ENCODE results near the gene NUMA1.

Gene NUMA1

GRCh38 chr11:72014761-72015320, 65.5 kb downstream of the NUMA1 start:
- no peak for DNase-seq

DNA sequence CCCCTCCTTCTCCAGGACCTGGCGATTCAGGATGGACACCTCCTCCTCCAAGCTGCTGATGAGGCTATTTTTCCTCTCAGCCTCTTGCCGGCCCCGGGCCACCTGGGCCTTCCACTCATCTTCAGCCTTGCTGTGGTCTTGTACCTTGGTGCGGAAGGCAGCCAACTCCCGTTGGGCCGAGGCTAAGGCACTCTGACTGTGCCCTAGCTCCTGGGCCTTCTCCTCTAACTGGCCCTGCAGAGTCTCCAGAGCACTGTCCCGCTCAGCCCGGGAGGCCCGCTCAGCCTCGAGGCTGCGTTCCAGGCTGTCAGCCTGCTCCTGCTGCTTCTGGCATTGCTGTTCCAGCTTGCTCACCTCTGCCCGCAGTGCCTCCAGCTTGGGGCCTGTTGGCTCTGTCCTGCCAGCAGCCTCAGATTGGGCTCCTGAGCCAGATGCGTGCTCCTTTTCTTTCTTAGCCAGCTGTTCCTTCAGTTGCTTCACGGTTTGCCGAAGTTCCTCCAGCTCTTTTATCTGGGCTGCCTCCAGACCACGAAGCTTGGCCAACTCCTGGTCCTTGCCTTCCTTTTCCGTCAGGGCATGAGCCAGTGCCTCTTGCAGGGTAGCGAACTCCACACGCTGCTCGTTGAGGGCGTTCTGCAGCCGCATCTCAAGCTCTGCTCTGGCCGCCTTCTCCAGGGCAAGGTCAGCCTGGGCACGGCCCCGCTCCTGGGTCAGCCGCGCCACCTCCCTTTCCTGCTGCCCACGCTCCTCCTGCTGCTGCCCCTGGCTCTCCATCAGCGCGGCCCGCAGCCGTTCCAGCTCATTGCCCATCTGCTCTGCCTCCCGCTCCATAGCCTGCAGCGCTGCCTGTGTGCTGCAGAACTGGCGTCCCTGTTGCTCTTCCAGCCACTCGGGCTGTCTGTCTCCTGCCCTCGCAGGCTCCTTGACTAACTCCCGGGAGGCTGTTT, 66.3 kb downstream of the NUMA1 start:
- no peak for DNase-seq

DNA sequence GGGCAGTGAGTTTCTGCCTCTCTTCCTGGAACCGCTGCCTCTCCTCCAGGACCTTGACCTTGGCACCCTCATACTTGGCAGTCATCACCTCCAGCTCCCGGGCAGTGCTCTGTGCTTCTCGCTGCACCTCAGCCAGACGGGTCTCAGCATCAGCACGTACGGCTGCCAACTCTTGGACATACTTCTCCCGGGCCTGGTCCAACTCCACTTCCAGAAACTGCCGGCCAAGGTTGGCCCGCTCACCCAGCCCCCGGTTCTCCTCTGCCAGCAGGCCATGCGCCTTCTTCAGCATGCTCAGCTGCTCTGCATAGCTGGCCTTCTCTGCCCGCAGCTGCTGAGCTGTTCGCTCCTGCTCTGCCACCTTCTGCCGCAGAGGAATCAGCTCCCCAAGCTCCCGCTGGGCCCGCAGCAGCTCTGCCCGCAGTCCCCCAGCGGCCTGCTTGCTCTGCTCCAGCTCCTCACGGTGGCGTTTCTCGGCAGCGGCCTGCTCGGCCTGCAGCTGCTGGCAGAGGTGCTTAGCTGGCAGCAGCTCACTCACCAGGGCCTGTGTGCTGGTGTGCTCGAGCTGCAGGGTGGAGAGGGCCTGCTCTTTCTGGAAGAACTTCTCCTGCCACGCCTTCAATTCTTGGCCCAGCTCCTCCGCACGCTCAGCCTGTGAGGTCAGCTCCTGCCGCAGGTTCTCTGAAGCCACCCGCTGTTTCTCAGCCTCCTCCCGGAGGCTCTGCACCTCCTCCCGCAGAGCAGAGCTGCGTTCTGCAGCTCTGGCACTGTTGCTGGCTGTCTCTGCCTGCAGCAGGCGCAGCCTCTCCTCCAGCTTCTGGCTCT, 67.2 kb downstream of the NUMA1 start:
- no peak for DNase-seq

DNA sequence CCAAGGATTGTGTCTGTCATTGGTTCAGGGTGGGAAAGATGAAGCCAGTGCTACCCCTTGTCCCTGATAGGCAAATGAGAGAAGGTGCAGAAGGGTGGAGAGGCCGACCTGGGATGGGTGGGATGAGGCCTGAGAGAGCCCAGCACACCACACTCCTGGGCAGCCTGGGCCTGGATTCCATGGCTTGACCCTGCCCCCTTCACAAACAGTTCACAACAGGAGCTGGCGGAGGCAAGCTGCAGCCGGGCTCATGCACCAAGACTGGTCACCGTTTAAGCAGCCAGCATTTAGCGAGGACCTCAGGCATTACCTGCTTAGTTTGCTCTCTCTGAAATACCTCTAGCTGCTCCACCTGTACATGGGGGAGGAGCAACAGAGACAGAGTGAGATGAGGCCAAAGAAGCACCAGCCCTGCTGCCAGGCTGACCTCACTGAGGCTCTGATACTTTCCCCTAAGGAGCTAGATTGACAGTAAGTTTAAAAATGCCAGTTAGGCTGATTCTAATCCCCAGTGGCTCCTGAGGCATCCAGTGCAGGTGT, 68.2 kb downstream of the NUMA1 start:
- no peak for DNase-seq

DNA sequence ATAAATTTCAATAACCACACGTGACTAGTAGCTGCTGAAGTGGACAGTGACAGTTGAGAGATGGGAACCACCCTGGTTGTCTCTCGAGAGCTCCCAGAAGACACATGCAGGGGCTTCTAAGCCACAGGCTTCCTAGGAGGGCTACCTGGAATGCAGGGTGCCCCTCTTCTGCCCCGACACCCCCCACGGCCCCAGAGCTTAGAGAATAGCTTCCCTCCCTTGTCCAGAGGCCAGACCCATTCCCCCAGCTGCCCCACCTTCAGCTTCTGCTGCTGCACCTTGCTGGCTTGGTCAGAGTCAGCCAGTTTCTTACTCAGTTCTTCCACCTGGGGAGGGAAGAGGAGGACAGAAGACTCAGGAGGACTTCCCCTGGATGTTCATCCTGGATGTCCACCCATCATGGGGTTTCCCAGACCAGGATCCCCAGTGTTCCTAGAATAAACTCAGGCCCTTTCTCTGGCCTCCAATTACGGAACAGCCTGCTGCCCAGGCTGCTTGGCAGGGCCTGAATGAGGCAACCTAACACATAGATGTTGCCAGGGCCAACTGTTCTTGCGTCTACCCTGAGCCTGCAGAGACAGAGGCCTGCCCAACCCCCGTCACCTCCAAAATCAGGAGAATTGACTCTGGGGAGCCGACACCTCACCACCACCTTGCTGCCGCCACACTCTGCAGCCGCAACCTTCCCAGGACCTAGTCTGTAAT, 69.7 kb downstream of the NUMA1 start:
- DNase-seq = no peak

DNA sequence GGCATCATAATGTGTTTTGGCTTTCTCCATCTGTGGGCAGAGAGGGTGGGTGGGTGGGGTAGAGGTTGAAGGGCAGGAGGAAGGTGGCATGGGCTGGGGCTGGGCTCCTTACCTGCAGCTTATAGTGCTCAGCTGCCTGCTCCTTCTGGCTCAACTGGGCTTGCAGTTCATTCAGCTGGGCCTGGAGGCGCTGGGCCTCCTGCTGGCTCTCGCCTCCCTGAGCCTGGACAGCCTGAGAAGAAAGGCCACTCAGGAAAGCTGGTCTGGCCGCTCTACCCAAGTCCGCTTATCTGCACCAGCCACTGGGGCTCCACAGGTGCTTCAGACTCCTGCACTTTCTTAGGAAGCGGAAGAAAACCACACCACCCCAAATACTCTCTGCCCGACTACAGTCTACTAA, 71.2 kb downstream of the NUMA1 start:
- DNase-seq = no peak

GRCh38 chr11:72008728-72009127, 71.6 kb downstream of the NUMA1 start:
- DNase-seq = no peak

- no peak for DNase-seq
Observed at GRCh38 chr11:72007587-72007986, 72.8 kb downstream of the NUMA1 start.

DNA sequence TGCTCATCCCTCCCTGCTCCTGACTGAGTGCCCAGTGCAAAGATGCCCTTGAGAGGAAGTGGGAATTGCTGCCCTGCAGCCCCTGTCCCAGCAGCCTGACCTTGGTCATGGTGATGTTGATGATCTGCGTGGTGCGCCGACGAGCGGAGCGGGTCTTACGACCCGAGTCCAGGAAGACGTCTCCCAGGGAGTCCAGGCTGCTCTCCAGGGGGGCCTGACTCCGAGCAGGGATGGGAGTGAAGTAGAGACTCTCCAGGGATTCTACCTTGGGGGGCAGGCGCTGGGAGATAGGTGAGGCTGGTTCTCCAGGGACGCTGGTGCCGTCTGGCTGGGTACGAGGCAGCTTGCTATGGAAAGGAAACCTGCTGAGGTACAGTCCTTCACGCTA, 73.3 kb downstream of the NUMA1 start:
- no peak for DNase-seq

DNA sequence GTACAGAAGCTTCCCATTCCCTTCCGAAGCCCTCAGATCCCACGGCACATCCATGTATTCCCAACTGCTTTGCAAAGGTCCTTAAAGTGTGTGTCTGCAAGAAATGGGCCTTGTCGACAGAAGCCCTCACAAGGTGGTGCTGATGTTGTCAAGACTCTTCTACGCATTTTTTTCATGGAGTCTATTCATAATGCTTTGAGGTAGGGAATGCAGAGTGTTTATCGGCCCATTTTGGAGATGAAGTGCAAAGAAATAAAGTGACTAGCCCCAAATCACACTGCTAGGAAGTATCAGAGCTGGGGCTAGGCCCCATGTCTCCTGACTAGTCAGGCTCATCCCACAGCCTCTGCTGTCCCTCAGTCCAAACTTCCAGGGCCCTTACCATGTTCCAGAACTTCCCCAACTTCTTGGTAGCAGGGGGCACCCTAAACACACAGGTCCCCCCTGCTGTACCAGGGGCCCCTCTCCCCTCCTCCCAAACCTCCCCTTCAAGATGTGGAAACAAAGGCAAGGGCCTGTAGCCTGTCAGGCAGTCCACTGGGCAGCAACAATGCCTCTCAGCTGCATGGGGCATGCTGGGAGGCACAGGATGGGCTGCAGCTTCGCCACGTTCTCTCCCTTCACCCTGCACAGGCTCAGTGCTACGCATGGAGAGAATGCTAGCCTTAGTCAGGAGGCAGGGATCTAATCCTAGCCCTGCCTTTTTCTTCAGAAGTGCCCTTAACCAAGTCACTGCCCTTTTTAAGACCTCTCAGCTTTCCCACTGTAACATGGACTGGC, 73.8 kb downstream of the NUMA1 start:
- DNase-seq = no peak

DNA sequence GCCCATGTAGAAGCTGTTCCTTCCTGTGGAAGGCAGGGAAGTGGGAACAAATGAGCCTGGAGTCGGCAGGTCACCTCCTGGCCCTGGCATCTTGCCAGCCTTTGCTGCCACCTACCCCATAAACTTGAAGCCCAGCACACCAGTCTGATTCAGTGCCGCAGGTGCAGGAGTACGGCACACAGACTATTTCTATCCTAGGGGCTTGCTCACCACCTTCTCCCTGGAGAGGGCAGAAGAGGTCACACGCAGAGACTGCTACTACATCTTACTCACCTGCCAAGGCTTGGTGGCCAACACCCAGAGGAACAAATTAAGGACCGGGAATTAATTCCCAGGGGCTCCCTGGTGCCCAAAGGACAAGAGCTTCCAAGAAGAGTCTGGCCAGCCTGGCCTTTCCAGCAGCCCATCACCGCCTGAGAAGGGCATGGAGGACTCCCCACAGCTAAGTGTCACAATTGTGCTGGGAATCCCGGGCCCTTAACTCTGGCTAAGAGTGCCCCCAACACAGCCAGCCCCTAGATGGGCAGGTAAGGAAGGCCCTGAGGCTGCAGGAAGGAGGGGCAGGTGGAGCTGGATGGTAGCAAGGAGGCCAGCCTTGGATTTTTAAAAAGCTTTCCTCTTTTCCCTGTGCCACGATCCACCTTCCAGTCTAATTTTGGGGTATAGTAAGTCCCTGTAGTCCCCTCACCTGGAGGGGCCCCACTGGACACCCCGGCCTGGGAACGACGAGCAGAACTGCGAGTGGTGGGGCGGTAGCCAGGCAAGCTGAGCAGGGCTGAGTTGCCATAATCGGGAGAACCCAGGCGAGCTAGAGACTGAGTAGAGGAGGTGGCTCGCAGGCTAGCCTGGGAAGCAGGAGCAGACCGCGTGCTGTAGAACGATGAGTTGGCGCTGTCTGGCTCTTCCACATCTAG, 74.7 kb downstream of the NUMA1 start:
- DNase-seq = no peak

- DNase-seq = no peak
Observed at GRCh38 chr11:72004515-72005346, 75.6 kb downstream of the NUMA1 start.

DNA sequence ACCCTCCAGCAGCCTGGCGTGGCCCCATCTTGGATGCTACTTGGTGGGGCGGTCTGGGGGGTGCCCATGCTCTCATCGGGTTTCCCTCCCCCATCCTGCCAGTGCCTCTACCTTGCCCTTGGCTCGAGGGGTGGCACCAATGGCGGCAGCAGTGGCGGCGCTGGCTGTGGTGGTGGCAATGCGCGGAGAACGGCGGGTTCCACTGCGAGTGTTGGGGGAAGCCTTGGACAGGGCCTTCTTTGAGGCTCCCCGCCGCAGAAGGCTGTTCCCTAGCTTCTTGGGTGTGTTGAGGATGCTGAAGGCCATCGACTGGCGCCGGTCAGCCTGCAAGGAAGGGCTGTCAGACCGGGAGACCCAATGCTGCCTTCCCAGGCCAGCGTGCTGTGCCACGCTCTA, 76.6 kb downstream of the NUMA1 start:
- DNase-seq = no peak

GRCh38 chr11:72002841-72003775, 77.2 kb downstream of the NUMA1 start:
- no peak for DNase-seq

DNA sequence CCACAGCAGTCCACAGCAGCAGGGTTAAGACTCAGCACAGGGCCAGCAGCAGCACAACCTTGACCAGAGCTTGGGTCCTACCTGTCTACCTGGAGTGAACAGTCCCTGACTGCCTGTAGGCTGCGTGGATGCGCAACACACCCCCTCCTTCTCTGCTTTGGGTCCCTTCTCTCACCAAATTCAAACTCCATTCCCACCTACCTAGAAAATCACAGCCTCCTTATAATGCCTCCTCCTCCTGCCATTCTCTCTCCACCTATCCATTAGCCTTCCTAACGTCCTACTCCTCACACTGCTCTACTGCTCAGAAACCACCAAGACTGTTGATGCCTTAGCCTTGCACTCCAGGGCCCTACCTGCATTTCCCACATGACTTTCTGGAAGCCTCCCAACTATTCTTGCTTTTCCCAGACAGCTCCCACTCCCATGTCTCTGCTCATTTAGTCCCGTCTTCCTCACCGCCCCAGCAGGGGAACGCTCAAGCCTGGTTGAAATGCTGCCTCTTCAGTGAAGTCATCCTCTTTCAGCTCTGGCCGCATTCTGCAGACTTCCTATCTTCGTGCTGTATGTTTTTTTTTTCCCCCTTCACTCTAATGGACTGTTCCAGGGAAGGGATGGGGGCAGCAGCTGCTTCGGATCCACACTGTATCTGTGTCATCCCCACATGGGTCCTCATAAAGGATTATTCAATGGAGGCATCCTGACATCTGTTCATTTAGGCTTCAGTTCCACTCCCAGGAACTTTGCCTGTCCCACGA, 78.3 kb downstream of the NUMA1 start:
- DNase-seq = no peak

DNA sequence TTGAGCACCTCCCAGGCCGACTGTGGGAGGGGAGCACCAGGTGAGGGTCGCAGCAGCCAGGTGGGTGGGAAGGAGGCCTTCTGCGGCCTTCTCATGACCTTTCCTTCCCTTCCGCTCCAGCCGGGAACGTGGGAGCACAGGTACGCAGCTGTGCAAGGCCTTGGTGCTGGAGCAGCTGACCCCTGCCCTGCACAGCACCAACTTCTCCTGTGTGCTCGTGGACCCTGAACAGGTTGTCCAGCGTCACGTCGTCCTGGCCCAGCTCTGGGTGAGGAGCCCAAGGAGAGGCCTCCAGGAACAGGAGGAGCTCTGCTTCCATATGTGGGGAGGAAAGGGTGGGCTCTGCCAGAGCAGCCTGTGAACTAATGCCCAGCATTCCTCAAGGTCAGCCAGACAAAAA, 79.1 kb downstream of the NUMA1 start:
- DNase-seq = no peak

DNA sequence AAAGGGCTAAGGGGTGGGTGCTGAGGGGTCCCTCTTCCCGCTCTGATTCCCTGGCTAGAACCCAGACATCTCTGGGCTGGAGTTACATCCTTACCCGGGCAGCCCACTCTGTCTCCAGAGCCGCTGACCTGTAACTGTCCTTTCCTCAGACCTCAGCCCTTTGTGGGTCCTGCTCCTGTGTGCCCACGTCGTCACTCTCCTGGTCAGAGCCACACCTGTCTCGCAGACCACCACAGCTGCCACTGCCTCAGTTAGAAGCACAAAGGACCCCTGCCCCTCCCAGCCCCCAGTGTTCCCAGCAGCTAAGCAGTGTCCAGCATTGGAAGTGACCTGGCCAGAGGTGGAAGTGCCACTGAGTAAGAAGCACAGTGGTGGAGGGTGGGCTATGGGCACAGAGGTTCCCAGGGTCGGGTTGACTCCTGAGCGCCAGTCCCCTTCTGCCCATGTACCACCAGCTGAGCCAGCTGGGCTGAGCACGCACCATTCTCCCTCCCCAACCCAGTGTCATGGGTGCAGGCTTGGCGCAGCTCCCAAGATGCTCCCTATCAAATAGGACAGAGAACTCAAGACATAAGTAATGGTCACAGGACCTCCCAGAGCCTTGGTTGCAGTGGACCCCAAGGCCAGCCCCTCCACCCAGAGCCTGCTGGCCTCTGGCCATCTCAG, 80.0 kb downstream of the NUMA1 start:
- DNase-seq = no peak

Measured in CD4-positive, alpha-beta T cell treated with Interleukin-12 subunit alpha and Interleukin-12 subunit beta, for 1 hour (primary cell).